Neuron (in vitro differentiated cells): ENCODE results near the gene TMEM176B.

Source experiments
- H2AFZ ChIP-seq: one replicate; pipeline ENCODE4 v1.6.1; 2013; ENCODE audit warnings: low read depth, mild to moderate bottlenecking, inconsistent platforms, low read length, moderate library complexity
- H3K27me3 ChIP-seq: one replicate; pipeline ENCODE4 v1.6.1; 2013; ENCODE audit warnings: low read length; ENCODE audit not compliant: insufficient read depth
- H3K36me3 ChIP-seq: one replicate; pipeline ENCODE4 v1.6.1; 2013; ENCODE audit warnings: low read length; ENCODE audit not compliant: insufficient read depth
- H3K4me1 ChIP-seq: one replicate; pipeline ENCODE4 v1.6.1; 2013; ENCODE audit warnings: low read length; ENCODE audit not compliant: insufficient read depth
- H3K4me3 ChIP-seq: 2 replicates; pipeline ENCODE4 v1.5.1; 2013; ENCODE audit warnings: mild to moderate bottlenecking, low read length, moderate library complexity
- H3K9me3 ChIP-seq: one replicate; pipeline ENCODE4 v1.6.1; 2013; ENCODE audit warnings: low read length

The TMEM176B gene

DNA sequence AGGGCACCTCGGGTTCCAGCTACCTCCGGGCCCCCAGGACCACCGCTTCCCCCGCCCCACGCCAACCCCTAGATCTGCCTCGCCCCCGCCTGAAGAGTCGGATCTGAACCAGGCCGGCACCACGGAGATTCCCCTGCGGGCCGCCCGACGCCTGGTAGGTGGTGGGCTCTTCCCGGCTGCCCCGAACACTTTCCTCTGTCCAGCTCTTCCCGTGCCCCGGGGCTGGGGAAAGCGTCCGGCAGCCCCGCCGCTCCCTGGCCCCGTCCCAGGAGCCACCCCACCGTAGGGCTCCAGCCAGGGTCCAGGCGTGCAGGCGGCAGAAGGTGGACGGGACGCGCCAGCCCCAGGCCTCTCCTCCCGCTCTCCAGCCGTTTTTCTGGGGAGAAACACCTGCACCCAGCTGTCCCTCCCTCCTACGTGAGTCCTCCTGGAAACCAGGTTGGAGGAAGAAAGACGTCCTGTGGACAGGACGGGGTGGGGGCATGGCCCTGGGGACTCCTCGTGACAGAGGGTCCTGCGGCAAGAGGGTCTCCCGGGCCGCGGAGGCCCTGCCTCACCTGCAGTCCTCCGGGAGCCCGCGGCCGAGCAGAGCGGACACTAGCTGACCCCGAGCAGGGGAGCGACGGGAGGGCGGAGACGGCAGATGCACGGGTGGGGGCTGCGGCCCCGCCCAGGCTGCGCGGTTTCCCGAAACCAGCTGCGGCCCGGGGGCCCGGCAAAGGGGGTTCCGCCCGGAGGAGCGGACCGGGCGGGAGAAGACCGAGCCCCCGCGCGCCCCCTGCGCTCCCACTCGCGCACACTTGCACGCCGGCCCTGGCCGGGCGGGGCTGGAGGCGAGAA is at the start of gene TMEM176B:
Gene TMEM176B (minus strand): TSS at position 624 of the 840 bp plus-strand sequence. CDS start 3,795 bp downstream, outside the sequence.
- Histone ChIP-seq H3K27me3 (peaks cover 55% of the 10 kb centered on the region), H3K9me3 (peaks cover 4% of the 10 kb centered on the region), H3K4me1 (no peaks in the 10 kb centered on the region), H3K36me3 (no peaks in the 10 kb centered on the region), H2AFZ (peak within 1 kb of the TSS; percentile 30), H3K4me3 (no peak within 1 kb of the TSS)

DNA sequence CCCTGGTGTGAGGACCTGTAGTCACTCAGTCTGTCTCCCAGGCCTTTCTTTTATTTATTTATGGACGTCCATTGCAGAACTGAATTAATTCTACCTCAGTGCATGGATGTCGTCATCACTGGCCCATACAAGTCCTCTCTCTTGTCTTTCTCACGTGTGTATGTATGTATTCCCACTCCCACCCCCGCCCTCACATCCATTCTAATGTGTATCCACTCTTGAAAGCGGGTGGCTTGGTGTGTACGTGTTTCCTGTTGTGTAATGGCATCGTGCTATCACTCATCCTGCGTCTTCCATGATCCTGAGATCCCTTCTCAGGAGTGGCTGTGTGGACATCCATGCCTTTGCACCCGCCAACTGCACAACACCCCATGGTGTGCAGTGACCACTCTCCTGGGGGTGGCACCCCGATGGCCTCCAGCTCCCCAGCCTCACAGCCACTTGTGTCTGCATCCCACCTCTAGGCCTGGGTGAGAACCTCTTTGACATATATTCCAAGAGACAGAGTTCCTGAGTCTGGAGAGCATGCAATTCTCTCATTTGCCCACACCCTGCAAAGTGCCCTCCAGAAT is 49.1 kb upstream of the TMEM176B start:
- H3K4me1 ChIP-seq: no peaks in the 10 kb centered on the region
- H3K4me3 ChIP-seq: no peak overlapping the region
- H3K9me3 ChIP-seq: no peaks in the 10 kb centered on the region
- peaks cover 13% of the 10 kb centered on the region for H3K27me3 ChIP-seq
- H3K36me3 ChIP-seq: no peaks in the 10 kb centered on the region
- H2AFZ ChIP-seq: no peak overlapping the region

DNA sequence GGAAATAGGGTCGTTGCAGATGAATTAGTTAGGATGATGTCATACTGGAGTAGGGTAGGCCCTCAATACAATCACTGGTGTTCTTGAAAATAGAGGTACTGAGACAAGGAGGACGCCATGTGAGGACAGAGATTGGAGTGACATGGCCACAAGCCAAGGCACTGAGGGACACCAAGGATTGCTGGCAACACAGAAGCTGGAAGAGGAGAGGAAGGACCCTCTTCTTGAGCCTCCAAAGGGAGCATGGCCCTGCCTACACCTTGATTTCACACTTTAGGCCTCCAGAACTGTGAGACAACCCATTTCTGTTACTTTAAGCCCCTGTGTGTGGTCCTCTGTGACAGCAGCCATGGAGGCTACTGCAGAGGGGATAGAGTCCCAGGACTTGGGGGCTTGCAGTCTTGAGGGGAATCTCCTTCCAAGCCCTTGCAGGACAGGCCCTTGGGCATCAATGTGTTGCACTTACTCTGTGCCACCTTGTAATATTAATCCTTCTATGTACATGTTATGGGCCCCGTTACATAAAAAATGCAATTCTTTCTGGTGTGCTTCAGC is 48.5 kb upstream of the TMEM176B start:
- Histone ChIP-seq H2AFZ (no peak overlapping the region), H3K27me3 (peaks cover 8% of the 10 kb centered on the region), H3K36me3 (no peaks in the 10 kb centered on the region), H3K9me3 (no peaks in the 10 kb centered on the region), H3K4me3 (no peak overlapping the region), H3K4me1 (no peaks in the 10 kb centered on the region)

DNA sequence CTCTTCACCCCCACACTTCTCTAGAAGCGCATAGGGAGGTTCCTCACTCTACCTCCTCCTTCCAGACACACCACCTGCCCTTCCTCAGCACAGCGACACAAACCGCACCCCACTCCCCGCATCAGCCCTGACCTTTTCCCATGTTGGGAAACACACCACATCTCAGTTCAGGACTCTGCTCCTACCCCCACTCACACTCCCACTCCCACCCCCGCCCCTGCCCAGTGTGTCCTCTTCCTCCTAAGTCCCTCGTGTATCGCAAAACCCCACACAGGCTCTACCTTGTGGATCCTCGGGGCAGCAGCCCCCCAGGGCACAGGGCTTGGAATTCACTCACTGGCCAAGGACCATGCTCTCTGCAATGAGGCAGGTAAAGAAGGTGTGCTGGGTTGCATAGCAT is 47.9 kb upstream of the TMEM176B start:
- H3K36me3 ChIP-seq: no peaks in the 10 kb centered on the region
- no peaks in the 10 kb centered on the region for H3K4me1 ChIP-seq
- H2AFZ ChIP-seq: no peak overlapping the region
- peaks cover 8% of the 10 kb centered on the region for H3K27me3 ChIP-seq
- no peak overlapping the region for H3K4me3 ChIP-seq
- H3K9me3 ChIP-seq: no peaks in the 10 kb centered on the region

DNA sequence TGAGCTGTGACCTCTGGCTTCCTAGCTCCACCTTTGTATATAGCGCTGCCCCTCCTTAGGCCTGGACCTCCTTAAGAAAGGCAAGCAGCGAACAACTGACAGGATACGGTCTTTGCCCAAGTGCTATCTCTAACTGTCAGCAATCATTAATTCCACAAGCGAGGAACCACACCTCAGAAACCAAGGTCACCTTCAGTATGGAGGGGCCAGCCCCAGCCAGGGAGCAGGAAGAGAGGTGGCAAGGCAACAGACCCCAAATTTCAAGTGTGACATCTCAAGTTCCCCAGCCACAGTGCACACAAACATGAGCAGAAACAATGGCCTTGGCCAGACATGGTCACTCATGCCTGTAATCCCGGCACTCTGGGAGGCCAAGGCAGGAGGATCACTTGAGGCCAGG is 47.4 kb upstream of the TMEM176B start:
- Histone ChIP-seq H3K27me3 (peaks cover 6% of the 10 kb centered on the region), H3K9me3 (no peaks in the 10 kb centered on the region), H3K36me3 (no peaks in the 10 kb centered on the region), H2AFZ (no peak overlapping the region), H3K4me3 (no peak overlapping the region), H3K4me1 (no peaks in the 10 kb centered on the region)

- H3K9me3 ChIP-seq: no peaks in the 10 kb centered on the region
- no peaks in the 10 kb centered on the region for H3K36me3 ChIP-seq
Observed at GRCh38 chr7:150846291-150847115, 46.3 kb upstream of the TMEM176B start.

GRCh38 chr7:150845421-150845861 is 45.3 kb upstream of the TMEM176B start:
- Histone ChIP-seq H2AFZ (no peak overlapping the region), H3K4me1 (no peaks in the 10 kb centered on the region), H3K36me3 (no peaks in the 10 kb centered on the region), H3K4me3 (no peak overlapping the region), H3K9me3 (no peaks in the 10 kb centered on the region), H3K27me3 (no peaks in the 10 kb centered on the region)

More at GRCh38 chr7:150846291-150847115, 46.3 kb upstream of the TMEM176B start:
- Histone ChIP-seq H2AFZ (no peak overlapping the region), H3K27me3 (no peaks in the 10 kb centered on the region), H3K4me1 (no peaks in the 10 kb centered on the region), H3K4me3 (no peak overlapping the region)

GRCh38 chr7:150842716-150843115 is 42.6 kb upstream of the TMEM176B start:
- no peaks in the 10 kb centered on the region for H3K9me3 ChIP-seq
- H3K4me3 ChIP-seq: no peak overlapping the region
- no peaks in the 10 kb centered on the region for H3K4me1 ChIP-seq
- peaks cover 3% of the 10 kb centered on the region for H3K27me3 ChIP-seq
- H2AFZ ChIP-seq: no peak overlapping the region
- no peaks in the 10 kb centered on the region for H3K36me3 ChIP-seq

- Histone ChIP-seq H2AFZ (no peak overlapping the region), H3K4me3 (no peak overlapping the region), H3K36me3 (no peaks in the 10 kb centered on the region), H3K4me1 (no peaks in the 10 kb centered on the region), H3K9me3 (no peaks in the 10 kb centered on the region), H3K27me3 (peaks cover 3% of the 10 kb centered on the region)
Observed at GRCh38 chr7:150842018-150842417, 41.9 kb upstream of the TMEM176B start.

- Histone ChIP-seq H2AFZ (no peak overlapping the region), H3K36me3 (no peaks in the 10 kb centered on the region), H3K4me1 (no peaks in the 10 kb centered on the region), H3K9me3 (no peaks in the 10 kb centered on the region), H3K4me3 (no peak overlapping the region), H3K27me3 (peaks cover 3% of the 10 kb centered on the region)
Observed at GRCh38 chr7:150838965-150839650, 38.9 kb upstream of the TMEM176B start.

- Histone ChIP-seq H3K4me3 (no peak overlapping the region), H3K4me1 (no peaks in the 10 kb centered on the region), H3K27me3 (peaks cover 3% of the 10 kb centered on the region)
Observed at GRCh38 chr7:150835702-150836280, 35.6 kb upstream of the TMEM176B start.

GRCh38 chr7:150835019-150835418 is 34.9 kb upstream of the TMEM176B start:
- no peak overlapping the region for H3K4me3 ChIP-seq
- H3K36me3 ChIP-seq: no peaks in the 10 kb centered on the region
- H3K27me3 ChIP-seq: peaks cover under 1% of the 10 kb centered on the region
- H3K4me1 ChIP-seq: no peaks in the 10 kb centered on the region
- H2AFZ ChIP-seq: no peak overlapping the region
- H3K9me3 ChIP-seq: no peaks in the 10 kb centered on the region

More at GRCh38 chr7:150835702-150836280, 35.6 kb upstream of the TMEM176B start:
- Histone ChIP-seq H3K9me3 (no peaks in the 10 kb centered on the region), H2AFZ (no peak overlapping the region), H3K36me3 (no peaks in the 10 kb centered on the region)
